Natural killer cell (primary cell): Measurements from ENCODE around the gene FARS2. TPM values are rescaled to one million over a fixed set of nuclear protein-coding genes. Genes with fewer than 3 reads are reported as not detected.

Experiments
- ATAC-seq, 3 donors: fragments of 150-1000 bp in 2 of 3; fragments of 200-7000 bp in 1 of 3; cut with Tn5 transposase; 1 replicate in 1 of 3; 2 replicates in 2 of 3; pipeline ENCODE4 v1.10.0; 2021; ENCODE audit warnings: mild to moderate bottlenecking in 2 of 3, moderate library complexity in 2 of 3
- DNase-seq, 2 donors: peaks; one replicate each; pipeline versions ENCODE4 v3.0.0 to v3.0.0-alpha.2; 2013 to 2021; ENCODE audit warnings: mixed read lengths in 1 of 2
- H3K27ac ChIP-seq: one replicate; pipeline ENCODE4 v1.5.1; 2013; ENCODE audit warnings: mild to moderate bottlenecking, low read length
- H3K27me3 ChIP-seq: one replicate; pipeline ENCODE4 v1.6.1; 2013; ENCODE audit warnings: low read length; ENCODE audit not compliant: control insufficient read depth, insufficient read depth
- H3K36me3 ChIP-seq: one replicate; pipeline ENCODE4 v1.6.1; 2013; ENCODE audit warnings: low read length; ENCODE audit not compliant: control insufficient read depth, insufficient read depth
- H3K4me1 ChIP-seq: one replicate; pipeline ENCODE4 v1.6.1; 2013; ENCODE audit warnings: low read length; ENCODE audit not compliant: control insufficient read depth, insufficient read depth
- H3K4me3 ChIP-seq: one replicate; pipeline ENCODE4 v1.5.1; 2013; ENCODE audit warnings: low read length
- H3K9me3 ChIP-seq: one replicate; pipeline ENCODE4 v1.6.1; 2013; ENCODE audit warnings: low read length; ENCODE audit not compliant: control insufficient read depth, insufficient read depth
- H3K27ac Mint-ChIP-seq, 2 donors: one replicate each; pipeline ENCODE4 v1.8.0; 2022; ENCODE audit warnings: mild to moderate bottlenecking in 2 of 2, mixed read lengths in 2 of 2, moderate library complexity in 1 of 2
- H3K27me3 Mint-ChIP-seq, 2 donors: one replicate each; pipeline ENCODE4 v1.8.0; 2022; ENCODE audit warnings: low read depth in 2 of 2, mixed read lengths in 2 of 2
- H3K36me3 Mint-ChIP-seq: one replicate; pipeline ENCODE4 v1.8.0; 2022; ENCODE audit warnings: mixed read lengths
- H3K4me1 Mint-ChIP-seq, 2 donors: one replicate each; pipeline ENCODE4 v1.8.0; 2022; ENCODE audit warnings: mixed read lengths in 2 of 2
- H3K4me3 Mint-ChIP-seq: one replicate; pipeline ENCODE4 v1.8.0; 2022; ENCODE audit warnings: mild to moderate bottlenecking, moderate library complexity, mixed read lengths
- H3K9me3 Mint-ChIP-seq, 2 donors: one replicate each; pipeline ENCODE4 v1.8.0; 2022; ENCODE audit warnings: mixed read lengths in 2 of 2
- CTCF ChIP-seq: fragments of 200-600 bp; IDR thresholded peaks from one replicate; pipeline ENCODE4 v1.8.0; 2022; ENCODE audit warnings: antibody characterized with exemption
- WGBS: methylation state at CpG from one replicate; pipeline ENCODE4 v1.1.7; 2013; ENCODE audit warnings: missing lambda C conversion rate; ENCODE audit not compliant: insufficient coverage; 5-methylcytosine and 5-hydroxymethylcytosine counted together
- intact Hi-C: fragments of 100-400 bp; cut with micrococcal nuclease; formaldehyde crosslinking; loops from one replicate; pipeline ENCODE4 v1.14.2; 2022
- total RNA-seq, 4 donors: library from RNA; stranded (reverse); fragments of 120-200 nt in 1 of 4; gene quantifications; one replicate each; pipeline versions ENCODE4 v1.2.3 to v1.2.4, GENCODE V29; 2013 to 2022

Gene FARS2
- total RNA-seq, 3 donors from 2014 or later (not counting 1 experiment from before 2014, with no cell fraction given): 15.3 to 24.8 (median 22.7) TPM

GRCh38 chr6:5466281-5467136, 205.2 kb downstream of the FARS2 start:
- no peak overlapping the region for H3K27ac ChIP-seq
- Mint-ChIP-seq H3K4me3 (no peak overlapping the region), H3K9me3 (no peaks in the 10 kb centered on the region), H3K4me1 (peaks cover 6 to 7% of the 10 kb centered on the region in 2 donors), H3K36me3 (no peaks in the 10 kb centered on the region), H3K27me3 (no peaks in the 10 kb centered on the region), H3K27ac (no peak overlapping the region)
- no peak for ATAC-seq
- H3K9me3 ChIP-seq: no peaks in the 10 kb centered on the region
- no peaks in the 10 kb centered on the region for H3K27me3 ChIP-seq
- no peak for DNase-seq
- peaks cover under 1% of the 10 kb centered on the region for H3K4me1 ChIP-seq
- H3K4me3 ChIP-seq: no peak overlapping the region
- 90% methylated on average over 5 of the region's 5 CpGs for WGBS
- intact Hi-C loops: no loop called here
- no peak for TF ChIP-seq CTCF
- no peaks in the 10 kb centered on the region for H3K36me3 ChIP-seq

GRCh38 chr6:5468586-5468985, 207.3 kb downstream of the FARS2 start:
- H3K27ac ChIP-seq: no peak overlapping the region
- Mint-ChIP-seq H3K36me3 (no peaks in the 10 kb centered on the region), H3K4me3 (no peak overlapping the region), H3K4me1 (peaks cover 6 to 7% of the 10 kb centered on the region in 2 donors), H3K27ac (no peak overlapping the region), H3K9me3 (no peaks in the 10 kb centered on the region), H3K27me3 (no peaks in the 10 kb centered on the region)
- DNase-seq (no peak), ATAC-seq (no peak)
- H3K36me3 ChIP-seq: no peaks in the 10 kb centered on the region
- no peak for TF ChIP-seq CTCF
- intact Hi-C loops: no loop called here
- H3K9me3 ChIP-seq: no peaks in the 10 kb centered on the region
- H3K4me3 ChIP-seq: no peak overlapping the region
- H3K4me1 ChIP-seq: peaks cover 4% of the 10 kb centered on the region
- 88% methylated on average over 3 of the region's 4 CpGs for WGBS
- H3K27me3 ChIP-seq: no peaks in the 10 kb centered on the region

- DNase-seq: no peak
- no peak overlapping the region for H3K27ac Mint-ChIP-seq
- no peaks in the 10 kb centered on the region for H3K36me3 ChIP-seq
- ATAC-seq: no peak
- peaks cover 6 to 7% of the 10 kb centered on the region in 2 donors for H3K4me1 Mint-ChIP-seq
- H3K27ac ChIP-seq: no peak overlapping the region
- no peak overlapping the region for H3K4me3 ChIP-seq
- no peaks in the 10 kb centered on the region for H3K27me3 Mint-ChIP-seq
- no peaks in the 10 kb centered on the region for H3K27me3 ChIP-seq
- no peak overlapping the region for H3K4me3 Mint-ChIP-seq
- H3K4me1 ChIP-seq: peaks cover 4% of the 10 kb centered on the region
- intact Hi-C loops: no loop called here
- no peaks in the 10 kb centered on the region for H3K9me3 Mint-ChIP-seq
- TF ChIP-seq CTCF: no peak
- no peaks in the 10 kb centered on the region for H3K36me3 Mint-ChIP-seq
- no peaks in the 10 kb centered on the region for H3K9me3 ChIP-seq
- WGBS: 94% methylated on average over 14 of the region's 14 CpGs
Measured at GRCh38 chr6:5469101-5469846, 208.0 kb downstream of the FARS2 start.
